Activated CD8-positive, alpha-beta T cell treated with anti-CD3 and anti-CD28 coated beads for 36 hours (primary cell): Measurements from ENCODE around the gene DNMBP. TPM values are rescaled to one million over a fixed set of nuclear protein-coding genes. Genes with fewer than 3 reads are reported as not detected.

Experiments
- ATAC-seq: fragments of 200-7000 bp; cut with Tn5 transposase; one replicate; pipeline ENCODE4 v1.10.0; 2021; ENCODE audit warnings: mild to moderate bottlenecking, moderate library complexity
- CTCF ChIA-PET: fragments of 350-600 bp; sonication (Branson Sonifier 250); formaldehyde crosslinking; loops from one replicate; lab custom pipeline; 2021; ENCODE audit warnings: antibody characterized with exemption; lab: Charles Lee
- POLR2A ChIA-PET: fragments of 350-600 bp; sonication (Branson Sonifier 250); formaldehyde crosslinking; loops from one replicate; lab custom pipeline; 2021; ENCODE audit warnings: antibody characterized with exemption; lab: Charles Lee
- DNase-seq: peaks from one replicate; pipeline ENCODE4 v3.0.0-alpha.2; 2020
- H3K27ac Mint-ChIP-seq: one replicate; pipeline ENCODE4 v1.8.0; 2021; ENCODE audit warnings: mild to moderate bottlenecking, mixed read lengths
- H3K27me3 Mint-ChIP-seq: one replicate; pipeline ENCODE4 v1.8.0; 2021; ENCODE audit warnings: mixed read lengths
- H3K36me3 Mint-ChIP-seq: one replicate; pipeline ENCODE4 v1.8.0; 2021; ENCODE audit warnings: low read depth, mixed read lengths
- H3K4me1 Mint-ChIP-seq: one replicate; pipeline ENCODE4 v1.8.0; 2021; ENCODE audit warnings: low read depth, mixed read lengths
- H3K4me3 Mint-ChIP-seq: one replicate; pipeline ENCODE4 v1.8.0; 2021; ENCODE audit warnings: mild to moderate bottlenecking, moderate library complexity, mixed read lengths
- H3K9me3 Mint-ChIP-seq: one replicate; pipeline ENCODE4 v1.8.0; 2021; ENCODE audit warnings: mixed read lengths
- intact Hi-C: fragments of 100-400 bp; cut with micrococcal nuclease; formaldehyde crosslinking; loops from one replicate; pipeline ENCODE4 v1.10.0; 2022
- total RNA-seq, 2 experiments: library from RNA; stranded (reverse); gene quantifications; one replicate each; pipeline ENCODE4 v1.2.3, GENCODE V29; 2021
- TF ChIP-seq, protein P1 (sequence below): fragments of 200-600 bp; IDR thresholded peaks from one replicate; pipeline ENCODE4 v1.8.0; 2022; ENCODE audit warnings: antibody characterized with exemption, mild to moderate bottlenecking

Gene DNMBP
- total RNA-seq, 2 experiments from 2014 or later = 2.6 to 2.9 TPM

GRCh38 chr10:99894613-99895012 lies 115.1 kb downstream of the DNMBP start:
- no peaks in the 10 kb centered on the region for H3K27me3 Mint-ChIP-seq
- no peak overlapping the region for H3K4me3 Mint-ChIP-seq
- DNase-seq (no peak), ATAC-seq (no peak)
- CTCF ChIA-PET = interaction anchor here (0.6 kb wide), 1 partner anchor 314 kb away, joined by 3 read pairs; no protein-coding TSS in a partner anchor
- no peaks in the 10 kb centered on the region for H3K4me1 Mint-ChIP-seq
- H3K9me3 Mint-ChIP-seq = no peaks in the 10 kb centered on the region
- intact Hi-C loops = no loop called here
- TF ChIP-seq, protein P1, sequence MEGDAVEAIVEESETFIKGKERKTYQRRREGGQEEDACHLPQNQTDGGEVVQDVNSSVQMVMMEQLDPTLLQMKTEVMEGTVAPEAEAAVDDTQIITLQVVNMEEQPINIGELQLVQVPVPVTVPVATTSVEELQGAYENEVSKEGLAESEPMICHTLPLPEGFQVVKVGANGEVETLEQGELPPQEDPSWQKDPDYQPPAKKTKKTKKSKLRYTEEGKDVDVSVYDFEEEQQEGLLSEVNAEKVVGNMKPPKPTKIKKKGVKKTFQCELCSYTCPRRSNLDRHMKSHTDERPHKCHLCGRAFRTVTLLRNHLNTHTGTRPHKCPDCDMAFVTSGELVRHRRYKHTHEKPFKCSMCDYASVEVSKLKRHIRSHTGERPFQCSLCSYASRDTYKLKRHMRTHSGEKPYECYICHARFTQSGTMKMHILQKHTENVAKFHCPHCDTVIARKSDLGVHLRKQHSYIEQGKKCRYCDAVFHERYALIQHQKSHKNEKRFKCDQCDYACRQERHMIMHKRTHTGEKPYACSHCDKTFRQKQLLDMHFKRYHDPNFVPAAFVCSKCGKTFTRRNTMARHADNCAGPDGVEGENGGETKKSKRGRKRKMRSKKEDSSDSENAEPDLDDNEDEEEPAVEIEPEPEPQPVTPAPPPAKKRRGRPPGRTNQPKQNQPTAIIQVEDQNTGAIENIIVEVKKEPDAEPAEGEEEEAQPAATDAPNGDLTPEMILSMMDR = no peak
- no peak overlapping the region for H3K27ac Mint-ChIP-seq
- POLR2A ChIA-PET = interaction anchor here (0.6 kb wide), 1 partner anchor 339 kb away, joined by 4 read pairs; no protein-coding TSS in a partner anchor
- H3K36me3 Mint-ChIP-seq = peaks cover 6% of the 10 kb centered on the region

DNA sequence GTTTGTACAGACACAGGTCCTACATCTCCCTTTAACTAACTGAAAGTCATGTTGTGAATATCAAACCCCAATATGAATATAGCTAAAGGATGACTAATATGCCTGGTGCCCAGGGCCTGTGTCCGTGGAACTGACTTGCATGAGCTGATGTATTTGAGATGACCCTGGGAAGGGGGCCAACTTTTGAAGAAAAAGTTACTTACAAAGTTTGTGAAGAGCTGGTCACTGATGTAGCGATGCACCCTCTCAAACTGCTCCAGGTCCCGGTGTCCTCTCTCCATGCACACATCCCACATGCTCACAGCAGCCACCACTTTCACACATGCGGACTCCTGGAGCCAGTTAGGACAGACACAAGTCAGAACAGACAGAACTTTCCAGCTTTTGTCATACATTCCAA lies 121.1 kb downstream of the DNMBP start:
- Mint-ChIP-seq H3K4me3 (no peak overlapping the region), H3K36me3 (peaks cover 12% of the 10 kb centered on the region), H3K27ac (no peak overlapping the region), H3K27me3 (no peaks in the 10 kb centered on the region), H3K4me1 (no peaks in the 10 kb centered on the region), H3K9me3 (no peaks in the 10 kb centered on the region)
- POLR2A ChIA-PET = no interaction called here
- intact Hi-C loops = no loop called here
- ATAC-seq (no peak), DNase-seq (no peak)
- CTCF ChIA-PET = interaction anchor here (0.6 to 3.2 kb wide), 3 partner anchors 43 to 193 kb away, joined by 3 to 9 read pairs (median 8); partner anchors contain the start of gene CPN1
- TF ChIP-seq, protein P1 = no peak

- ChIA-PET POLR2A (no interaction called here), CTCF (interaction anchor here (1.4 kb wide), 1 partner anchor 24 kb away, joined by 3 read pairs; no protein-coding TSS in a partner anchor)
- Mint-ChIP-seq H3K36me3 (peaks cover 23% of the 10 kb centered on the region), H3K27me3 (no peaks in the 10 kb centered on the region), H3K4me1 (no peaks in the 10 kb centered on the region), H3K9me3 (no peaks in the 10 kb centered on the region), H3K4me3 (no peak overlapping the region), H3K27ac (no peak overlapping the region)
- ATAC-seq = no peak
- no peak for DNase-seq
- intact Hi-C loops = no loop called here
- TF ChIP-seq, protein P1 = no peak
Measured at GRCh38 chr10:99883523-99883922, 126.2 kb downstream of the DNMBP start.

DNA sequence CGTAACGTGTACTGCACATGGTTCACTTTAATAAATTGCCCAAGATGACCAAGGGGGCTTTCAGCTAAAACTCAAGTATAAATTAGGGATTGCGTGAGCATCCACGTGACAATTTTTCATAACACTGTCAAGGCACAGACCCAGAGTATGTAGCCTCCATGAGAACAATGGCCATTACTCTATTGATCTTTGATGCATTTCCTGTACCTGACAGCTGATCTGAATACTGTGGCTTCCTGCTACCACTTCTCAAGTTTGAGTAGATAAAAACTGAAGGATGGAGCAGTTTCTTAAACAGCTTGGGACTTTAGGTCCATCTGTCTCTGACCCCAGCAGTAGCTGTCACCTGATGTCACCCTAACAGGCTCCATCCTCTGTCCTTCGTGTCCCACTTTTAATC lies 128.4 kb downstream of the DNMBP start:
- H3K4me1 Mint-ChIP-seq = no peaks in the 10 kb centered on the region
- ATAC-seq (no peak), DNase-seq (no peak)
- POLR2A ChIA-PET = no interaction called here
- no peak overlapping the region for H3K4me3 Mint-ChIP-seq
- H3K36me3 Mint-ChIP-seq = peaks cover 31% of the 10 kb centered on the region
- intact Hi-C loops = no loop called here
- CTCF ChIA-PET = interaction anchor here (1.0 to 1.2 kb wide), 2 partner anchors 128 to 165 kb away, joined by 3 read pairs; partner anchors contain the start of gene DNMBP
- H3K27ac Mint-ChIP-seq = no peak overlapping the region
- H3K27me3 Mint-ChIP-seq = no peaks in the 10 kb centered on the region
- TF ChIP-seq, protein P1 = no peak
- no peaks in the 10 kb centered on the region for H3K9me3 Mint-ChIP-seq

DNA sequence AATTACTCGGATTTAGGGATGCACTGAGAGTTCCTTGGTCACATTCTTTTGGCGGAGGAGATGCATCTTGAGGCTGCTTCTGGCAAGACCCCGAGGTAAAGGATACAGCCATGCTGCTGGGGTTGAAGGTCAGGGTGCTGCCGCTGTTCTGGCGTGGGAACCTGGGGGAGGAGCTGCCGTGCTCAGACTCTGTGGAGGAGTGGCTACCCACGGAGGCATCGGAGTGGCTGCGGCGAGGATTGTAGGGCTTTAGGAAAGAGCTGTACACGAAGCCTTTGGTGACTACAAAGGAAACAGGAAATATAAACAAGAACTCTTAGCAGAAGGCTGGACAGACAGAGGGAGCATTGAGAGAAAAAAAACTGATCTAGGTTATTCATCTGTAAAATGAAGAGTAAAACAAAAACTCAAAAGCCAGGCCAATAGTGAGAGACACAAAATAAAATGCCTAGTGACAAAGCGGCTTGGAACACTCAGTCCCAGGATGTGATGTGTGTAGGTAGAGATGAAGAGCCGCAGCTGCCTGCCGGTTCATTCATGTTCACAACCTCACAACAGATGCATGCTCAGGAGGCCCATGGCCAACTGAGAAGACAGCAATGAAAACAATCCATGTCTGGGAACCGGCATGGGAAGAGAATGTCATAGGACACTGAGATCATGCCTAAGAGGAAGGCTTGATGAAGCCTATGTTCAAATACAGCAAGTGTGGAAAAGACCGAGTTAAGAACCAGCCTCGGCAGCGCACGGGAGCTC lies 129.5 kb downstream of the DNMBP start:
- ChIA-PET CTCF (interaction anchor here (0.8 to 1.4 kb wide), 3 partner anchors 91 to 166 kb away, joined by 3 read pairs; no protein-coding TSS in a partner anchor), POLR2A (no interaction called here)
- no peak for ATAC-seq
- H3K27me3 Mint-ChIP-seq = no peaks in the 10 kb centered on the region
- H3K9me3 Mint-ChIP-seq = no peaks in the 10 kb centered on the region
- H3K4me1 Mint-ChIP-seq = no peaks in the 10 kb centered on the region
- TF ChIP-seq, protein P1 = no peak
- no peak for DNase-seq
- no peak overlapping the region for H3K4me3 Mint-ChIP-seq
- intact Hi-C loops = no loop called here
- H3K36me3 Mint-ChIP-seq = peaks cover 34% of the 10 kb centered on the region
- H3K27ac Mint-ChIP-seq = no peak overlapping the region
